Vagina (tissue), 2 donors: ENCODE results near the gene HSPA9. TPM values are rescaled to one million over a fixed set of nuclear protein-coding genes. Genes with fewer than 3 reads are reported as not detected.
A peak's percentile ranks its signal among the peaks of the same experiment; 100 is the strongest.

Source experiments
- DNase-seq, 2 donors: peaks; one replicate each; pipeline ENCODE4 v3.0.0-alpha.2; 2017; ENCODE audit errors: extremely low spot score in 2 of 2
- H3K27ac ChIP-seq: fragments of 200-600 bp; sonication (generic); one replicate; pipeline ENCODE4 v1.5.1; 2019
- H3K27me3 ChIP-seq: fragments of 200-600 bp; sonication (generic); one replicate; pipeline ENCODE4 v1.5.1; 2019
- H3K36me3 ChIP-seq, 2 donors: fragments of 200-600 bp; sonication (generic); one replicate each; pipeline ENCODE4 v1.5.1; 2017 to 2019
- H3K4me1 ChIP-seq: fragments of 200-600 bp; sonication (generic); one replicate; pipeline ENCODE4 v1.5.1; 2019
- H3K4me3 ChIP-seq, 2 donors: fragments of 200-600 bp; sonication (generic); 1 replicate in 1 of 2; 2 replicates in 1 of 2; pipeline ENCODE4 v1.5.1; 2016 to 2019
- H3K9me3 ChIP-seq: fragments of 200-600 bp; sonication (generic); one replicate; pipeline ENCODE4 v1.5.1; 2019
- CTCF ChIP-seq, 3 experiments: fragments of 450-650 bp in 2 of 3; fragments of 200-600 bp in 1 of 3; sonication (generic) in 1 of 3; IDR thresholded peaks; one replicate each; pipeline ENCODE4 v1.5.1; 2017 to 2019; ENCODE audit warnings: antibody characterized with exemption in 3 of 3, mild to moderate bottlenecking in 2 of 3, moderate library complexity in 2 of 3
- POLR2A ChIP-seq, 2 donors: fragments of 450-650 bp; IDR thresholded peaks; one replicate each; pipeline ENCODE4 v1.6.1; 2017; ENCODE audit warnings: antibody characterized with exemption in 2 of 2, mild to moderate bottlenecking in 2 of 2, moderate library complexity in 2 of 2
- POLR2AphosphoS5 ChIP-seq, 2 donors: sonication (generic); formaldehyde crosslinking; IDR thresholded peaks; one replicate each; pipeline ENCODE4 v1.9.0; 2017; ENCODE audit warnings: antibody characterized with exemption in 2 of 2, mild to moderate bottlenecking in 2 of 2, low read depth in 1 of 2; ENCODE audit not compliant: insufficient read depth in 1 of 2
- intact Hi-C: fragments of 100-400 bp; cut with DNase I; formaldehyde crosslinking; loops from one replicate; pipeline ENCODE4 v1.15.1; 2023
- total RNA-seq: library from RNA; depleted of rRNA; stranded (reverse); fragments of >200 nt; gene quantifications from one replicate; pipeline ENCODE4 v1.2.3, GENCODE V29; 2016

The HSPA9 gene
- total RNA-seq, 1 donor from 2014 or later = 156 TPM

- TF ChIP-seq CTCF (IDR thresholded peaks at IDR 0.05) (no peak), POLR2AphosphoS5 (IDR thresholded peaks at IDR 0.05; ENCODE audit: insufficient read depth in 1 of 2, low read depth in 1 of 2) (no peak), POLR2A (IDR thresholded peaks at IDR 0.05) (no peak)
These were observed 38.4 kb downstream of the HSPA9 start for GRCh38 chr5:138536665-138537315.

GRCh38 chr5:138536215-138536614, 39.0 kb downstream of the HSPA9 start:
- no peaks in the 10 kb centered on the region for H3K9me3 ChIP-seq
- TF ChIP-seq POLR2A (IDR thresholded peaks at IDR 0.05) (no peak), POLR2AphosphoS5 (IDR thresholded peaks at IDR 0.05; ENCODE audit: insufficient read depth in 1 of 2, low read depth in 1 of 2) (no peak)
- H3K27me3 ChIP-seq = no peaks in the 10 kb centered on the region
- intact Hi-C loops = no loop called here
- no peak overlapping the region for H3K4me3 ChIP-seq
- H3K4me1 ChIP-seq = peaks cover 63% of the 10 kb centered on the region
- peaks cover 0 to 3% of the 10 kb centered on the region in 2 donors for H3K36me3 ChIP-seq
- no peak for DNase-seq
- H3K27ac ChIP-seq = no peak overlapping the region

More at GRCh38 chr5:138536665-138537315, 38.4 kb downstream of the HSPA9 start:
- no peak overlapping the region for H3K4me3 ChIP-seq
- peaks cover 0 to 3% of the 10 kb centered on the region in 2 donors for H3K36me3 ChIP-seq
- intact Hi-C loops = no loop called here
- H3K27me3 ChIP-seq = no peaks in the 10 kb centered on the region
- no peaks in the 10 kb centered on the region for H3K9me3 ChIP-seq
- peaks cover 63% of the 10 kb centered on the region for H3K4me1 ChIP-seq
- no peak for DNase-seq
- no peak overlapping the region for H3K27ac ChIP-seq

DNA sequence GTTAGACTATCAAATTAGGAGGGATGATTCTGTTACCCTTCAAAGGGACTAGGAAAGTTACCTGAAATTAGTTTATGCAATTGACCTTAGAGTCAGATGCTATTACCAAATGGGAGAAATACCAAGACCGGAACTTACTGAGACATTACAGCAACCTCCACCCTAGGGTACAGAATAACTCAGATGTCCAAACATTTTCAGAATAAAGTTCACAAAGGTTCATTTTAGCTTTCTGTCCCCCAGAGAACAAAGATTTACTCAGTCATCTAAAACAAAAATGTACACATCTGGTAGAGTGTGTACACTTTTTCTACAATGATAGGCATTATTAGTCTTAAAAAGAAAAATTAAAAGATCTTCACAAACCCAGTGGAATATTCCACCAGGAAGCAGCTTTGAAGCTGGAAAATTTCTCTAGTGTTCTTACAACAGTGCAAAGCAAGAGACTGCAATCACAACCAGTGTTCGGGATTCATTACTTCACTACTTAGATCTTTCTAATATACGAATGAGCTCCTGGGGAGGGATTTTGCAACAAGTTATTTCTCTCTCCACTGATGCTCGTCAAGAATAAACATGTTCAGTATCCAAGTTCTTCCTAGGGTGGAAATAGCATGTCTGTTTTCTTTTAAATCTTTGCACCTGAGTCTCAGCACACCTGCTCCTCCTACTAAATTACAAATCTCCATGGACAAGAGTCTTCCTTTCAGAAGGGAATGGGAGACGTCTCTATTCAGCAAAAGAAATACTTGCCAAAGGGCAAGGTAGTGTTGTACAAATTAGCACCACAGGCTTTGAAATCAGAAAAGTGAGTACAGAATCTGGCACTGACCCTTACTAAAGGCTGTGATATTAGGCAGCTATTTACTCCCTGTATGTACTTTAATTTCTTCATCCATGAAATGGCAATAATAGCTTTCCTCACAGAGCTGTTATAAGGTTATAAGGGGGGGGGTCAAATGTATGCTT, 40.9 kb downstream of the HSPA9 start:
- DNase-seq = no peak
- no peak overlapping the region for H3K27ac ChIP-seq
- intact Hi-C loops = no loop called here
- H3K4me1 ChIP-seq = peaks cover 63% of the 10 kb centered on the region
- peaks cover 0 to 3% of the 10 kb centered on the region in 2 donors for H3K36me3 ChIP-seq
- TF ChIP-seq POLR2AphosphoS5 (IDR thresholded peaks at IDR 0.05; ENCODE audit: insufficient read depth in 1 of 2, low read depth in 1 of 2) = no peak
- TF ChIP-seq POLR2A (IDR thresholded peaks at IDR 0.05) = no peak
- TF ChIP-seq CTCF (IDR thresholded peaks at IDR 0.05) = no peak
- H3K27me3 ChIP-seq = no peaks in the 10 kb centered on the region
- H3K9me3 ChIP-seq = no peaks in the 10 kb centered on the region
- no peak overlapping the region for H3K4me3 ChIP-seq

DNA sequence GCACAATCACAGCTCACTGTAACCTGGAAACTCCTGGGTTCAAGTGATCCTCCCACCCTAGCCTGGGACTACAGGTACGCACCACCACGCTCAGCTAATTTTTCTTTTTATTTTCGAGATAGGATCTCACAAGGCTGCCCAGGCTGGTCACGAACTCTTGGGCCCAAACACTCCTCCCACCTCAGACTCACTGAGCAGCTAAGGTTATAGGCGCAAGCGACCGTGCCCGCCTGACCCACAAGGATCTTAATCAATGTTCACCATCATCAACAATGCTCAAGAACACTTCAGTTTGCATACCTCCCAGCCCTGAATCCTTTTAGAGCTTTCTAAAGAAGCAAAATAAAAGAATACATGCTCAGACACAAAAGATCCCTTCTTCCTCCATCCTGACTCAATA, 45.4 kb downstream of the HSPA9 start:
- no peak overlapping the region for H3K27ac ChIP-seq
- no peaks in the 10 kb centered on the region for H3K27me3 ChIP-seq
- intact Hi-C loops = no loop called here
- TF ChIP-seq POLR2A (IDR thresholded peaks at IDR 0.05) = no peak
- no peak for TF ChIP-seq POLR2AphosphoS5 (IDR thresholded peaks at IDR 0.05; ENCODE audit: insufficient read depth in 1 of 2, low read depth in 1 of 2)
- no peak for TF ChIP-seq CTCF (IDR thresholded peaks at IDR 0.05)
- peak in 1 of 2 donors; percentile 32 for DNase-seq
- H3K4me3 ChIP-seq = no peak overlapping the region
- peaks cover 75% of the 10 kb centered on the region for H3K4me1 ChIP-seq
- peaks cover 0 to 5% of the 10 kb centered on the region in 2 donors for H3K36me3 ChIP-seq
- H3K9me3 ChIP-seq = no peaks in the 10 kb centered on the region

- Histone ChIP-seq H3K4me1 (peaks cover 66% of the 10 kb centered on the region), H3K4me3 (no peak overlapping the region), H3K9me3 (no peaks in the 10 kb centered on the region), H3K36me3 (peaks cover 0 to 5% of the 10 kb centered on the region in 2 donors), H3K27ac (no peak overlapping the region), H3K27me3 (no peaks in the 10 kb centered on the region)
- no peak for DNase-seq
- TF ChIP-seq POLR2AphosphoS5 (IDR thresholded peaks at IDR 0.05; ENCODE audit: insufficient read depth in 1 of 2, low read depth in 1 of 2) = no peak
- no peak for TF ChIP-seq CTCF (IDR thresholded peaks at IDR 0.05)
- no peak for TF ChIP-seq POLR2A (IDR thresholded peaks at IDR 0.05)
- intact Hi-C loops = no loop called here
These were observed 46.3 kb downstream of the HSPA9 start for GRCh38 chr5:138528744-138529469.
